Type B pancreatic cell (in vitro differentiated cells): ENCODE data around the gene KIF26A. TPM values are rescaled to one million over a fixed set of nuclear protein-coding genes. Genes with fewer than 3 reads are reported as not detected.
"Not testable (repeated sequence)": the region's sequence is repeated elsewhere in the genome, so short reads cannot be mapped to it uniquely, and the experiment has no call there.

ENCODE experiments used
- DNase-seq: peaks from one replicate; pipeline ENCODE4 v3.0.0; 2021; ENCODE audit warnings: mixed read lengths; ENCODE audit not compliant: unreplicated experiment; ENCODE audit errors: extremely low spot score
- H3K27ac Mint-ChIP-seq: 2 replicates; pipeline ENCODE4 v1.8.0; 2021; ENCODE audit warnings: mild to moderate bottlenecking, mixed read lengths
- H3K27me3 Mint-ChIP-seq: 2 replicates; pipeline ENCODE4 v1.8.0; 2021; ENCODE audit warnings: mixed read lengths
- H3K36me3 Mint-ChIP-seq: 2 replicates; pipeline ENCODE4 v1.8.0; 2021; ENCODE audit warnings: mixed read lengths
- H3K4me1 Mint-ChIP-seq: one replicate; pipeline ENCODE4 v1.8.0; 2021; ENCODE audit warnings: mixed read lengths; ENCODE audit not compliant: unreplicated experiment
- H3K4me3 Mint-ChIP-seq: 2 replicates; pipeline ENCODE4 v1.8.0; 2021; ENCODE audit warnings: mild to moderate bottlenecking, mixed read lengths
- H3K9me3 Mint-ChIP-seq: 2 replicates; pipeline ENCODE4 v1.8.0; 2021; ENCODE audit warnings: mixed read lengths
- total RNA-seq: library from RNA; stranded (reverse); gene quantifications from 2 replicates; pipeline ENCODE4 v1.2.1, GENCODE V29; 2021; ENCODE audit warnings: low replicate concordance
- TF ChIP-seq, protein P1 (sequence below): fragments of 200-600 bp; sonication (generic); conservative IDR thresholded peaks from 2 replicates; pipeline ENCODE4 v1.5.0; 2021; ENCODE audit warnings: antibody characterized with exemption, mild to moderate bottlenecking

Gene KIF26A
- total RNA-seq, 1 donor from 2014 or later, result 23.4 TPM

DNA sequence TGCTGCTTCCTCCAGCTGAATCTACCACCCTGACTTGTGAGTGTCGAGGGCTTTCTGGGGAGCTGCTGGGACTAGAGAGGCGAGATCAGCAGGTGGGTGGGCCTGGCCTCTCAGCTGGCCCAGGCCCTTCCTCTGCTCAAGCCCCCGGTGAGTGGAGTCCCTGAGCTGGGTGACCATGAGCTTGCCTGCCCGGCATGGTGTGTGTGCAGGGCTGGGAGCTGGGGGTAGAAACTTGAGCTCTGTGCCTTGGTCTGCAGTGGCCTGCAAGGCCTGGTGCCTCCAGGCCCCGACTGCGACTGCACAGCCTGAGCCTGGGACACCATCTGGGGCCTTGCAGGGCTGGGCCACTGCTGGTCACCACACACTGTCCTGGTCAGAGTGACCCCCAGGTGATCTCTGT lies 67.4 kb downstream of the KIF26A start:
- no peak for DNase-seq
- no peak overlapping the region for H3K27ac Mint-ChIP-seq
- H3K4me1 Mint-ChIP-seq, result peaks cover 5% of the 10 kb centered on the region
- TF ChIP-seq, protein P1, sequence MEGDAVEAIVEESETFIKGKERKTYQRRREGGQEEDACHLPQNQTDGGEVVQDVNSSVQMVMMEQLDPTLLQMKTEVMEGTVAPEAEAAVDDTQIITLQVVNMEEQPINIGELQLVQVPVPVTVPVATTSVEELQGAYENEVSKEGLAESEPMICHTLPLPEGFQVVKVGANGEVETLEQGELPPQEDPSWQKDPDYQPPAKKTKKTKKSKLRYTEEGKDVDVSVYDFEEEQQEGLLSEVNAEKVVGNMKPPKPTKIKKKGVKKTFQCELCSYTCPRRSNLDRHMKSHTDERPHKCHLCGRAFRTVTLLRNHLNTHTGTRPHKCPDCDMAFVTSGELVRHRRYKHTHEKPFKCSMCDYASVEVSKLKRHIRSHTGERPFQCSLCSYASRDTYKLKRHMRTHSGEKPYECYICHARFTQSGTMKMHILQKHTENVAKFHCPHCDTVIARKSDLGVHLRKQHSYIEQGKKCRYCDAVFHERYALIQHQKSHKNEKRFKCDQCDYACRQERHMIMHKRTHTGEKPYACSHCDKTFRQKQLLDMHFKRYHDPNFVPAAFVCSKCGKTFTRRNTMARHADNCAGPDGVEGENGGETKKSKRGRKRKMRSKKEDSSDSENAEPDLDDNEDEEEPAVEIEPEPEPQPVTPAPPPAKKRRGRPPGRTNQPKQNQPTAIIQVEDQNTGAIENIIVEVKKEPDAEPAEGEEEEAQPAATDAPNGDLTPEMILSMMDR, result no peak
- H3K36me3 Mint-ChIP-seq, result no peaks in the 10 kb centered on the region
- no peak overlapping the region for H3K4me3 Mint-ChIP-seq
- H3K9me3 Mint-ChIP-seq, result no peaks in the 10 kb centered on the region
- H3K27me3 Mint-ChIP-seq, result peaks cover 3% of the 10 kb centered on the region

DNA sequence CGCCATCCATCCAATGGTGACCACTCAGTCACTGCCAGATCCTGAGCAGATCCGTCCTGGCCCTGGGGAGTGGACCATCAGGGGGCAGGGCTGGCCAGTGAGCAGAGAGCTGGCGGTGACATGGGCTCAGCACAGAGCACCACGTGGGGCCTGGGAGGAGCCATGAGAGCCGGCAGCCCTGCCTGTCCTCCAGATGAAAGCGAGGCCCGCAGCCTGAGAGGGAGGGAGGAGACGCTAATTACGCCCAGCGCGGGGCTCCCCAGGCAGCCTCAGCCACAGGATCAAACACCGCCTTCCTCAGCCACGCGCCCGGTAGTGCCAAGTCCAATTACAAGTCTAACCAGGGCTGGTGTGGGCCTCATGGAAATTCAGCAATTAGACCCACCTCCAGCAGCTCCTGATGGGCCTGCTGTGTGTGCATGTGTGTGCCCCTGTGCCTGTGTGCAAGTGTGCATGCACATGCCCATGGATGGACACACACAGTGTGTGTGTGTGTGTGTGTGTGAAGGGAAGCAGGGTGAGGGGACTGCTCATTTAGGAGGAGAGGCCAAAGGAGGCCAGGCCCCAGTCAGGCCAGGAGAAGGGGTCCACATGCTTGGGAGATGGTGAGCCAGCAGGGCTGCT lies 68.0 kb downstream of the KIF26A start:
- Mint-ChIP-seq H3K36me3 (no peaks in the 10 kb centered on the region), H3K9me3 (no peaks in the 10 kb centered on the region), H3K27me3 (peaks cover 3% of the 10 kb centered on the region), H3K4me3 (peak overlapping the region; percentile 51), H3K27ac (no peak overlapping the region), H3K4me1 (peaks cover 5% of the 10 kb centered on the region)
- TF ChIP-seq, protein P1, result no peak
- no peak for DNase-seq

DNA sequence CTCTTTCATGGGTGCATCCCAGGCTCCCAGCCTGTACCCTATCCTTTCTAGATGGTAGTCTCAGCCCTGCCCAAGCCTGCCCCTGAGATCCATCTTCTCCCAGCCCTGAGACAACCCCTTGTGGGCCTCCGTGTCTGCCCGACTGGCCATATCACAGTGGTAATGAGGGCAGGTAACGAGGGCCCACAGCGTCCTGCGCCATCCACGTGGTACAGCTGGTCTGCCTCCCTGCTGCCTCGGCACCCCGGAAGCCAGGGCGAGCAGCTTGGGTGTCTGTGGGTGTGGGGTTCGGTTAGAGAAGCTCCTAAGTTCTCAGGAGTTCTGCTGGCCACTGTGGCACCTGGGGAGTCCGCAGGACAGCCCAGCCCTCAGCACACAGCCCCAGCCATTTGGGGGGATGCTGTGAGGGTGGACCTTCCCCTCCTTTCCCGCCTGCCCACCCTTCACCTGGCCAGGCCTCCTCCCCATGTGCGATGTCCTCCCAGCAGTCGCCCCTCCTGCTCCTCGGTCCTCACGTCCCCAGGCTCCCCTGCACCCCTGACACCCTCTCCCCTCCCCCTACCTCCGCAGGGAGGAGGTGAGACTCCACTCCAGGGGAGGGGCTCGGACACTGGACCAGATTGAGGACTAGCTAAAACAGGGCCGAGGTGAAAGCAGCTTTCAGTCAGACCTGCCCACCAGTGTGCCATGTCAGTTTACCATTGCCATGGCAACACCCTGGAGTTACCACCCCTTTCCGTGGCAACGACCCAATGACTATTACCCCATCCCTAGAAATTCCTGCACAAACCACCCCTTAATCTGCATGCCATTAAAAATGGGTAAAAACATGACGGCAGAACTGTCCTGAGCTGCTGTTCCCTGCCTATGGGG lies 69.0 kb downstream of the KIF26A start:
- no peak overlapping the region for H3K27ac Mint-ChIP-seq
- H3K4me1 Mint-ChIP-seq, result peaks cover 5% of the 10 kb centered on the region
- TF ChIP-seq, protein P1, result no peak
- no peak for DNase-seq
- H3K4me3 Mint-ChIP-seq, result no peak overlapping the region
- peaks cover 3% of the 10 kb centered on the region for H3K27me3 Mint-ChIP-seq
- H3K9me3 Mint-ChIP-seq, result no peaks in the 10 kb centered on the region
- H3K36me3 Mint-ChIP-seq, result no peaks in the 10 kb centered on the region

DNA sequence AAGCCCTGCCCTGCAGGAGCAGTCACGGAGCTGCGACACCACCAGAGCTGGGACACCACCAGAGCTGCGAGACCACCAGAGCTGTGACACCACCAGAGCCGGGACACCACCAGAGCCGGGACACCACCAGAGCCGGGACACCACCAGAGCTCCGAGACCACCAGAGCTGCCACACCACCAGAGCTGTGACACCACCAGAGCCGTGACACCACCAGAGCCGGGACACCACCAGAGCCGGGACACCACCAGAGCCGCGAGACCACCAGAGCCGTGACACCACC lies 69.6 kb downstream of the KIF26A start:
- not testable (repeated sequence) for H3K27me3 Mint-ChIP-seq, H3K4me1 Mint-ChIP-seq, H3K9me3 Mint-ChIP-seq, H3K27ac Mint-ChIP-seq, H3K4me3 Mint-ChIP-seq, DNase-seq, H3K36me3 Mint-ChIP-seq

DNA sequence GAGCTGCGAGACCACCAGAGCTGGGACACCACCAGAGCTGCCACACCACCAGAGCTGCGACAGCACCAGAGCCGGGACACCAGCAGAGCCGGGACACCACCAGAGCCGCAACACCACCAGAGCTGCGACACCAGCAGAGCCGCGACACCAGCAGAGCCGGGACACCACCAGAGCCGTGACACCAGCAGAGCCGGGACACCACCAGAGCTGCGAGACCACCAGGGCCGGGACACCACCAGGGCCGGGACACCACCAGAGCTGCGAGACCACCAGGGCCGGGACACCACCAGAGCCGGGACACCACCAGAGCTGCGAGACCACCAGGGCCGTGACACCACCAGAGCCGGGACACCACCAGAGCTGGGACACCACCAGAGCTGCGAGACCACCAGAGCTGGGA lies 69.9 kb downstream of the KIF26A start:
- H3K9me3 Mint-ChIP-seq, H3K4me1 Mint-ChIP-seq, H3K27me3 Mint-ChIP-seq, H3K4me3 Mint-ChIP-seq, H3K27ac Mint-ChIP-seq, DNase-seq, H3K36me3 Mint-ChIP-seq: not testable (repeated sequence)

DNA sequence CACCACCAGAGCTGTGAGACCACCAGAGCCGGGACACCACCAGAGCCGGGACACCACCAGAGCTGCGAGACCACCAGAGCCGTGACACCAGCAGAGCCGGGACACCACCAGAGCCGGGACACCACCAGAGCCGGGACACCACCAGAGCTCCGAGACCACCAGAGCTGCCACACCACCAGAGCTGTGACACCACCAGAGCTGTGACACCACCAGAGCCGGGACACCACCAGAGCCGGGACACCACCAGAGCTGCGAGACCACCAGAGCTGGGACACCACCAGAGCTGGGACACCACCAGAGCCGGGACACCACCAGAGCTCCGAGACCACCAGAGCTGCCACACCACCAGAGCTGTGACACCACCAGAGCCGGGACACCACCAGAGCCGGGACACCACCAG lies 70.7 kb downstream of the KIF26A start:
- not testable (repeated sequence) for H3K27ac Mint-ChIP-seq, H3K4me3 Mint-ChIP-seq, H3K36me3 Mint-ChIP-seq, H3K4me1 Mint-ChIP-seq, H3K9me3 Mint-ChIP-seq, DNase-seq, H3K27me3 Mint-ChIP-seq

DNA sequence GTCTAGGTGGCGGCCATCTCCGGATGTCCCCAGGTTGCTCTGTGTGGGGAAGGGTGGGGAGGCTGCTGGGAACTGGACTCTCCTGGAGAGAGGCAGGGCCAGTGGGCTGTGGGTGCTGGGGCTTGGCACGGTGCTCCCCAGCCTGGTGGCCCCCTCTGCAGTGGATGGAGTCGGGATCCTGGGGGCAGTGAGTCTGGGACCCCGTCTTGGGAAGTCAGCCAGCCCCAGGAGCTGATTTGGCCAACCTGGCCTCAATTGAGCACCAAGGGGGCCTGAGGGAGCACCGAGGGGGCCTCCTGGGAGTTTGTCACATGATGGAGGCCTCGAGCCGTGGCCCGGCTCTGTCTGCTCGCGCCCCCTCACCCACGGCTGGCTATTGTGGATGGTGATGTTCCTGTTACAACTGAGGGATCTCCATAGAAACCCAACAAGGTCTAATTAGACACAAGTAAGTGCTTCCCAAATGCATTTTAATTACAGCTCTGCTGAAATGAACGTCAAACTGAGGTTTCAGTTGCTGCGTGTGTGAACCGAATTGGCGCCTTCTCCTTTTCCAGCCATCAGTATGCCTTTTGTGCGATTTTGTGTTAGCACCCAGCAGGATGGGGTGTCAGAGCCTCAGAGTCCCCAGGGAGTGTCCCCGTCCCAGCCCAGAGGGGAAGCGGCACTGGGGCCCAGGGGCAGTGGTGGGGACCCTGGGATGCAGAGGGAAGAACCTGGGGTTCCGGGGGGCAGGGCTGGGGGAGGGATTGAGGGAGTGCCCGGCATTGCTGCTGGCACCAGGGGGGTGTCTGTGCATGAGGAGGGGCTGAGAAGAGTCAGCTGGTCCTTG lies 71.8 kb downstream of the KIF26A start:
- H3K27ac Mint-ChIP-seq, result no peak overlapping the region
- peaks cover 6% of the 10 kb centered on the region for H3K27me3 Mint-ChIP-seq
- no peaks in the 10 kb centered on the region for H3K9me3 Mint-ChIP-seq
- H3K4me1 Mint-ChIP-seq, result peaks cover 5% of the 10 kb centered on the region
- no peaks in the 10 kb centered on the region for H3K36me3 Mint-ChIP-seq
- TF ChIP-seq, protein P1, result no peak
- no peak for DNase-seq
- no peak overlapping the region for H3K4me3 Mint-ChIP-seq
